ENCODE results near the gene RAD51AP1. TPM values are rescaled to one million over a fixed set of nuclear protein-coding genes. Genes with fewer than 3 reads are reported as not detected.

Gene RAD51AP1
- total and polyA plus RNA-seq, 2 of the 8 experiments (the other 6 are each of a cell fraction or from before 2014, with no cell fraction given) = 29.7 to 48.3 TPM

DNA sequence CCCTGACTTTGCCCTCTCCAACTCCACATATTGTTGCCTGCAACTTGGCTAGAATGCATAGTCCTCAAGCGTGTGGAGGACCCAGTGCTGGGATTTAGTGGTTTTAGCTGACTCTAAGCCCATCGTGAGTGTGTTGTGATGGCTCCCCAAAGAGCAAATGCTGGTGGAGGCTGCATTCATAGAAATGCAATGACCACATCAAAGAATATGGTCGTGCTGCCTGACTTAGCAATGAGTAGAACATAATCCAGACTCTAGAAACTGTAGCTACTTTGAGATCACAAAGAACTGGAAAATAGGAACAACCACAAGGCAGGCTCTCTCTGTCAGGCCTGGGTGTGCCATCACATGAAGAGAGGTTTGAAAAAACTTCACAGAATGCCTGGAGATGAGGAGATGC lies 24.6 kb downstream of the RAD51AP1 start (continued):
- no peak for TF ChIP-seq GABPA (IDR thresholded peaks at IDR 0.05; ENCODE audit: borderline replicate concordance, insufficient read depth, low read length)
- TF ChIP-seq POU5F1 (IDR thresholded peaks at IDR 0.05; ENCODE audit: low read depth, low read length) = no peak
